Cardiac fibroblast (primary cell): ENCODE data around the gene GMCL1.

Experiments
- DNase-seq, 2 donors: peaks; one replicate each; pipeline versions ENCODE4 v3.0.0 to v3.0.0-alpha.2; 2010; ENCODE audit warnings: low read depth in 2 of 2
- H3K4me3 ChIP-seq, 2 donors: replicated peaks in 1 of 2; 1 replicate in 1 of 2; 2 replicates in 1 of 2; pipeline ENCODE4 v1.5.1; 2011; ENCODE audit warnings: low read depth in 2 of 2, low read length in 2 of 2, mild to moderate bottlenecking in 2 of 2, moderate library complexity in 1 of 2
- CTCF ChIP-seq: IDR thresholded peaks from one replicate; pipeline ENCODE4 v1.5.1; 2011; ENCODE audit warnings: low read depth, mild to moderate bottlenecking, low read length, inconsistent platforms

The GMCL1 gene

GRCh38 chr2:69807821-69808540 is 21.5 kb upstream of the GMCL1 start:
- H3K4me3 ChIP-seq: no peak overlapping the region
- no peak for TF ChIP-seq CTCF
- no peak for DNase-seq

- H3K4me3 ChIP-seq: no peak overlapping the region
- no peak for DNase-seq
- TF ChIP-seq CTCF: no peak
Measured at GRCh38 chr2:69810550-69810949, 18.9 kb upstream of the GMCL1 start.

GRCh38 chr2:69811018-69811417 is 18.4 kb upstream of the GMCL1 start:
- no peak for DNase-seq
- no peak overlapping the region for H3K4me3 ChIP-seq
- TF ChIP-seq CTCF: no peak

GRCh38 chr2:69811591-69811990 is 17.9 kb upstream of the GMCL1 start:
- no peak for TF ChIP-seq CTCF
- H3K4me3 ChIP-seq: no peak overlapping the region

GRCh38 chr2:69815717-69816116 is 13.7 kb upstream of the GMCL1 start:
- no peak overlapping the region for H3K4me3 ChIP-seq
- no peak for TF ChIP-seq CTCF
- DNase-seq: no peak

More at GRCh38 chr2:69811591-69811990, 17.9 kb upstream of the GMCL1 start:
- no peak for DNase-seq

GRCh38 chr2:69816923-69817542 is 12.4 kb upstream of the GMCL1 start:
- DNase-seq: peak; percentile 93 to 94
- peak; percentile 84 for TF ChIP-seq CTCF
- no peak overlapping the region for H3K4me3 ChIP-seq
